Bronchial epithelial cell (primary cell): ENCODE measurements around the gene KCNJ14. TPM values are rescaled to one million over a fixed set of nuclear protein-coding genes. Genes with fewer than 3 reads are reported as not detected.
A peak's percentile ranks its signal among the peaks of the same experiment; 100 is the strongest.

ENCODE experiments used
- DNase-seq: peaks from one replicate; pipeline ENCODE4 v3.0.0-alpha.2; 2010; ENCODE audit warnings: low read depth
- FAIRE-seq: peaks from 2 replicates; lab custom pipeline; 2011; peaks lifted over from hg19 to GRCh38; lab: Jason Lieb, UNC
- H3K27me3 ChIP-seq: 2 replicates; pipeline ENCODE4 v1.5.1; 2011; ENCODE audit warnings: low read length; ENCODE audit not compliant: control insufficient read depth, insufficient read depth
- H3K36me3 ChIP-seq: 2 replicates; pipeline ENCODE4 v1.5.1; 2011; ENCODE audit warnings: low read length; ENCODE audit not compliant: control insufficient read depth, insufficient read depth
- H3K4me3 ChIP-seq: 2 replicates; pipeline ENCODE4 v1.5.1; 2011; ENCODE audit warnings: mild to moderate bottlenecking, low read depth, low read length, control low read depth
- CTCF ChIP-seq: IDR thresholded peaks from 2 replicates; pipeline ENCODE4 v1.5.1; 2011; ENCODE audit warnings: mild to moderate bottlenecking, moderate library complexity, low read length, control low read depth, inconsistent platforms; ENCODE audit not compliant: insufficient read depth, severe bottlenecking
- total RNA-seq: library from RNA; depleted of rRNA; stranded (reverse); fragments of >200 nt; gene quantifications from 2 replicates; pipeline ENCODE4 v1.2.1, GENCODE V29; 2014

The KCNJ14 gene
- total RNA-seq, 1 donor from 2014 or later: 1.1 TPM

- H3K4me3 ChIP-seq: peak overlapping the region; percentile 69
- H3K27me3 ChIP-seq: peaks cover 3% of the 10 kb centered on the region
- no peaks in the 10 kb centered on the region for H3K36me3 ChIP-seq
- no peak for FAIRE-seq
- TF ChIP-seq CTCF: no peak
- no peak for DNase-seq
Measured at GRCh38 chr19:48493718-48494401, 38.5 kb downstream of the KCNJ14 start.

- H3K36me3 ChIP-seq: no peaks in the 10 kb centered on the region
- TF ChIP-seq CTCF: no peak
- no peak for DNase-seq
- no peak for FAIRE-seq
- H3K27me3 ChIP-seq: peaks cover 5% of the 10 kb centered on the region
- H3K4me3 ChIP-seq: no peak overlapping the region
Measured at GRCh38 chr19:48495396-48495795, 40.0 kb downstream of the KCNJ14 start.

GRCh38 chr19:48496959-48497727 is 41.8 kb downstream of the KCNJ14 start:
- Histone ChIP-seq H3K4me3 (peak overlapping the region; percentile 10), H3K36me3 (no peaks in the 10 kb centered on the region), H3K27me3 (peaks cover 5% of the 10 kb centered on the region)
- no peak for FAIRE-seq
- DNase-seq: no peak
- TF ChIP-seq CTCF: no peak

GRCh38 chr19:48497728-48498594 is 42.6 kb downstream of the KCNJ14 start:
- Histone ChIP-seq H3K36me3 (no peaks in the 10 kb centered on the region), H3K27me3 (peaks cover 5% of the 10 kb centered on the region), H3K4me3 (peak overlapping the region; percentile 10)
- DNase-seq (no peak), FAIRE-seq (no peak)
- TF ChIP-seq CTCF: no peak

GRCh38 chr19:48498595-48499311 is 43.4 kb downstream of the KCNJ14 start:
- Histone ChIP-seq H3K36me3 (no peaks in the 10 kb centered on the region), H3K4me3 (no peak overlapping the region), H3K27me3 (peaks cover 5% of the 10 kb centered on the region)
- no peak for DNase-seq
- no peak for FAIRE-seq
- TF ChIP-seq CTCF: no peak
